ENCODE measurements around the gene MSH2. TPM values are rescaled to one million over a fixed set of nuclear protein-coding genes. Genes with fewer than 3 reads are reported as not detected.

Gene MSH2
- total RNA-seq, 4 donors from 2014 or later: 7.7 to 10.0 (median 7.8) TPM

GRCh38 chr2:47451790-47452189, 48.8 kb downstream of the MSH2 start:
- TF ChIP-seq CTCF (IDR thresholded peaks at IDR 0.05; ENCODE audit: low read depth): no peak

DNA sequence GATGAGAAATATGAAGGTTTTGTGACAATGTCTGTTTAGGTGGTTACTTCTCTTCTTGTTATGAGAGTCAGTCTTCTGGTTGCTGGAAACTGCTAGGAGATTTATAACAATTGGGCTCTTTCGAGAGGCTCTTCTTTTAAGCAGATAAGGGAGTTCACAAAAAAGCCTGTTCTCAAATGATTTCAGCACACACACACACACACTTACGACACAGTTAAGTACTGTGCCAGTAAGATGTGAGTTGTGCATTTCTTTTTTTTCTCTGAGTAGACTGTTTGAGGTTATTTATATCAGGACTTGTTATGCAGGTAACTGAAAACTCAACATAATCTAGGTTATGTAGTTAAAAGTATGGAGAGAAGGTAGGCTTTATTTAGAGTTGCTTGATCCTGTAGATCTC, 49.8 kb downstream of the MSH2 start:
- no peak for TF ChIP-seq CTCF (IDR thresholded peaks at IDR 0.05; ENCODE audit: low read depth)

DNA sequence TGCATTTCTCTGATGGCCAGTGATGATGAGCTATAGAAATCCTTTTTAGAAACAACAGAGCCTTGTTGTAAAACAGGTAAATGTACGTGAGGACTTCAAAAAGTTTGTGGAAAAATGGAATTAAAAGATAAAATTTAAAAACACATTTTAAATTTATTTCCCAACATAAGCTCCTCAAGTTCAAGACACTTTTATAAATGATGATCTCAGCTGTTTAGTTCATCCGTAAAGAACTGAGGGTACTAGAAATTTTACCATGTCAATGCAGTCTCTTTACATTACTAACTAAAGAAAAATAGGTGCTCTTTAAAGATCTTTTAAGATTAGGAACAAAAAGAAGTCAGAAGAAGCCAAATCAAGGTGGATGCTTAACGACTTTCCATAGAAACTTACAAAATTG, 52.5 kb downstream of the MSH2 start:
- no peak for TF ChIP-seq CTCF (IDR thresholded peaks at IDR 0.05; ENCODE audit: low read depth)

GRCh38 chr2:47456851-47457250, 53.9 kb downstream of the MSH2 start:
- no peak for TF ChIP-seq CTCF (IDR thresholded peaks at IDR 0.05; ENCODE audit: low read depth)

GRCh38 chr2:47457268-47457667, 54.3 kb downstream of the MSH2 start:
- TF ChIP-seq CTCF (IDR thresholded peaks at IDR 0.05; ENCODE audit: low read depth): no peak

GRCh38 chr2:47459021-47459420, 56.1 kb downstream of the MSH2 start:
- no peak for TF ChIP-seq CTCF (IDR thresholded peaks at IDR 0.05; ENCODE audit: low read depth)

DNA sequence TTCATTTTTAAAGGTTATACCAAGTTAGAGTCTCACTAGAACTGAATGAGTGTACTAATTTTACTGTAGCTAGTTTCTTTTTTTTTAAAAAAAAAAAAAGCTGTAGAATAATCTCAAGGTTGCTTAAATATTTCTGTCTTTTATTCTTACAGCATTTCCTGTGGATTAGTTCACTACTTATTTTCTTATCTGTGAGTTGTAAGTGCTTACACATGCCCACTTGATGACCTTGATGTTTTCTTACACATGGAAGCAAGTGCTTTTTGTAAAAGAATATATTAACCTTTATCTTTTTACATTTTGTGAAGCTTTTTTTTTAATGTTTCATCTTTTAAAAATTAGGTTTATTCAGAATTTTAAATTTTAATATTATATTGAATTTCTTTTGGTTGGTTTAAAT, 57.8 kb downstream of the MSH2 start:
- no peak for TF ChIP-seq CTCF (IDR thresholded peaks at IDR 0.05; ENCODE audit: low read depth)

Measured in subcutaneous adipose tissue (tissue), 4 donors.